MM.1S (cell line): ENCODE measurements around the gene FAM234B.

Source experiments
- DNase-seq: peaks from one replicate; pipeline ENCODE4 v3.0.0-alpha.2; 2015
- H2AFZ ChIP-seq: fragments of 300-600 bp; sonication (generic); 2 replicates; pipeline ENCODE4 v1.6.0; 2016; ENCODE audit warnings: antibody characterized with exemption, low read length
- H3F3A ChIP-seq: fragments of 300-600 bp; sonication (generic); 2 replicates; pipeline ENCODE4 v1.6.1; 2016; ENCODE audit warnings: mild to moderate bottlenecking, antibody characterized with exemption, low read length, moderate library complexity, mixed read lengths; ENCODE audit not compliant: insufficient read depth
- H3K27ac ChIP-seq: fragments of 300-600 bp; sonication (generic); 2 replicates; pipeline ENCODE4 v1.5.1; 2016; ENCODE audit warnings: mild to moderate bottlenecking, low read length
- H3K27me3 ChIP-seq: fragments of 300-600 bp; sonication (generic); replicated peaks from 2 replicates; pipeline ENCODE4 v1.6.0; 2016; ENCODE audit warnings: low read length; ENCODE audit not compliant: insufficient read depth
- H3K36me3 ChIP-seq: fragments of 300-600 bp; sonication (generic); replicated peaks from 2 replicates; pipeline ENCODE4 v1.6.1; 2016; ENCODE audit warnings: mild to moderate bottlenecking, low read length, mixed read lengths; ENCODE audit not compliant: insufficient read depth
- H3K4me1 ChIP-seq: fragments of 300-600 bp; sonication (generic); 2 replicates; pipeline ENCODE4 v1.6.1; 2016; ENCODE audit warnings: low read length, mixed read lengths
- H3K4me2 ChIP-seq: fragments of 300-600 bp; sonication (generic); 2 replicates; pipeline ENCODE4 v1.6.0; 2016; ENCODE audit warnings: low read depth, low read length
- H3K4me3 ChIP-seq: fragments of 300-600 bp; sonication (generic); 2 replicates; pipeline ENCODE4 v1.5.1; 2016; ENCODE audit warnings: low read length, mixed read lengths
- H3K79me2 ChIP-seq: fragments of 300-600 bp; sonication (generic); 2 replicates; pipeline ENCODE4 v1.6.1; 2016; ENCODE audit warnings: mixed run types, low read length, mixed read lengths
- H3K9ac ChIP-seq: fragments of 300-600 bp; sonication (generic); 2 replicates; pipeline ENCODE4 v1.6.1; 2016; ENCODE audit warnings: low read length, mixed read lengths
- H3K9me2 ChIP-seq: fragments of 300-600 bp; sonication (generic); replicated peaks from 2 replicates; pipeline ENCODE4 v1.6.1; 2016; ENCODE audit warnings: mild to moderate bottlenecking, low read length, mixed read lengths; ENCODE audit not compliant: insufficient read depth
- H3K9me3 ChIP-seq: fragments of 300-600 bp; sonication (generic); replicated peaks from 2 replicates; pipeline ENCODE4 v1.6.1; 2016; ENCODE audit warnings: mild to moderate bottlenecking, low read length, mixed read lengths; ENCODE audit not compliant: insufficient read depth
- H4K20me1 ChIP-seq: fragments of 300-600 bp; sonication (generic); 2 replicates; pipeline ENCODE4 v1.6.1; 2016; ENCODE audit warnings: mild to moderate bottlenecking, low read length, moderate library complexity, mixed read lengths; ENCODE audit not compliant: insufficient read depth
- CTCF ChIP-seq: fragments of 300-600 bp; sonication (generic); IDR thresholded peaks from 2 replicates; pipeline ENCODE4 v1.5.1; 2016; ENCODE audit warnings: antibody characterized with exemption, low read length, mixed read lengths
- EZH2 ChIP-seq: fragments of 300-600 bp; sonication (generic); optimal IDR thresholded peaks from 2 replicates; pipeline ENCODE3; 2017; ENCODE audit warnings: low read depth, mild to moderate bottlenecking, antibody characterized with exemption, low read length, mixed read lengths
- EZH2phosphoT487 ChIP-seq: fragments of 300-600 bp; sonication (generic); IDR thresholded peaks from 2 replicates; pipeline ENCODE4 v1.6.1; 2018; ENCODE audit warnings: antibody characterized with exemption, low read length

FAM234B gene

GRCh38 chr12:13007496-13008233 lies 36.5 kb upstream of the FAM234B start:
- no peak overlapping the region for H3K27ac ChIP-seq
- H3K79me2 ChIP-seq = no peaks in the 10 kb centered on the region
- no peaks in the 10 kb centered on the region for H3K9me3 ChIP-seq
- H3K9ac ChIP-seq = no peak overlapping the region
- H3K9me2 ChIP-seq = no peaks in the 10 kb centered on the region
- no peak for DNase-seq
- TF ChIP-seq CTCF (no peak), EZH2 (no peak), EZH2phosphoT487 (no peak)
- no peaks in the 10 kb centered on the region for H3K36me3 ChIP-seq
- no peak overlapping the region for H2AFZ ChIP-seq
- H3K4me1 ChIP-seq = no peaks in the 10 kb centered on the region
- H3F3A ChIP-seq = no peaks in the 10 kb centered on the region
- H4K20me1 ChIP-seq = no peaks in the 10 kb centered on the region
- no peak overlapping the region for H3K4me3 ChIP-seq
- no peaks in the 10 kb centered on the region for H3K27me3 ChIP-seq
- H3K4me2 ChIP-seq = no peak overlapping the region

- Histone ChIP-seq H3K27me3 (no peaks in the 10 kb centered on the region), H3K9me2 (no peaks in the 10 kb centered on the region), H3K27ac (no peak overlapping the region), H2AFZ (no peak overlapping the region), H3K9ac (no peak overlapping the region), H3K4me1 (no peaks in the 10 kb centered on the region), H3K9me3 (no peaks in the 10 kb centered on the region), H3K36me3 (no peaks in the 10 kb centered on the region), H3F3A (no peaks in the 10 kb centered on the region), H4K20me1 (no peaks in the 10 kb centered on the region), H3K79me2 (no peaks in the 10 kb centered on the region), H3K4me3 (no peak overlapping the region), H3K4me2 (no peak overlapping the region)
- DNase-seq = no peak
- no peak for TF ChIP-seq CTCF
Measured at GRCh38 chr12:13008741-13009380, 35.3 kb upstream of the FAM234B start.

- DNase-seq = no peak
- no peak for TF ChIP-seq CTCF
- TF ChIP-seq EZH2 = no peak
- TF ChIP-seq EZH2phosphoT487 = no peak
- no peaks in the 10 kb centered on the region for H4K20me1 ChIP-seq
- no peaks in the 10 kb centered on the region for H3F3A ChIP-seq
- no peak overlapping the region for H3K27ac ChIP-seq
- no peak overlapping the region for H2AFZ ChIP-seq
- no peaks in the 10 kb centered on the region for H3K9me2 ChIP-seq
- no peak overlapping the region for H3K9ac ChIP-seq
- H3K4me2 ChIP-seq = no peak overlapping the region
- H3K9me3 ChIP-seq = no peaks in the 10 kb centered on the region
- no peak overlapping the region for H3K4me3 ChIP-seq
- no peaks in the 10 kb centered on the region for H3K79me2 ChIP-seq
- no peaks in the 10 kb centered on the region for H3K36me3 ChIP-seq
- H3K27me3 ChIP-seq = no peaks in the 10 kb centered on the region
- H3K4me1 ChIP-seq = peaks cover 2% of the 10 kb centered on the region; the same call in 1 of the 2 replicates
Measured at GRCh38 chr12:13011098-13011497, 33.1 kb upstream of the FAM234B start.
